Right forelimb (tissue), 1 donor: ENCODE data around the gene ZRANB2.

Source experiments
- DNase-seq: peaks from one replicate; pipeline ENCODE4 v3.0.0-alpha.2; 2018

Gene ZRANB2

GRCh38 chr1:71026093-71026492 lies 54.7 kb downstream of the ZRANB2 start:
- no peak for DNase-seq

- DNase-seq: no peak
Observed at GRCh38 chr1:71023515-71023914, 57.3 kb downstream of the ZRANB2 start.

- DNase-seq: no peak
Observed at GRCh38 chr1:71019233-71019969, 61.4 kb downstream of the ZRANB2 start.

- DNase-seq: no peak
Observed at GRCh38 chr1:71018791-71019190, 62.0 kb downstream of the ZRANB2 start.

- no peak for DNase-seq
Observed at GRCh38 chr1:71015745-71016144, 65.1 kb downstream of the ZRANB2 start.

GRCh38 chr1:71014178-71014579 lies 66.7 kb downstream of the ZRANB2 start:
- no peak for DNase-seq
